ENCODE results near the gene PARD6G.

Gene PARD6G

DNA sequence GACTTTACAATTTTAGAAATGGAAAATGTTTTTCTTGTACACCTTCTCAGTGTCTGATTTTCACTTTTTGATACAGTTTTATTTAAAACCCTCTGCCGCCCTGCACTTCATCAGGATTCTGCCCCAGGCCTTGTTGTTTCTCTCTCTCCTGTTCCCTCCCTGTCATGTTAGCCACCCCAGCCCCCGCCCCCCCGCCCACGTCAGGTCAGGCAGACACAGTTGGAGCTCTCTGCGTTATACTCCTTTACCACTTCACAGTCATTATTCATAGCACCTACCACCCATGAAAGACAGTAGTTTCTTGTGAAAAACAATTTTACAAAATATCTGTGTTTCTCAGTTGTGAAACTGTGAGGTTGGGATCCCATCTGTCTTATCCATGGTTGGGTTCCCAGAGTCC is 116.8 kb downstream of the PARD6G start:
- H3K4me1 Mint-ChIP-seq, result peaks cover 19% of the 10 kb centered on the region
- no peak for ATAC-seq (ENCODE audit: low read depth)
- no peaks in the 10 kb centered on the region for H3K27me3 Mint-ChIP-seq
- H3K9me3 Mint-ChIP-seq, result peaks cover 3% of the 10 kb centered on the region
- H3K27ac Mint-ChIP-seq, result no peak overlapping the region
- peaks cover 33% of the 10 kb centered on the region for H3K36me3 Mint-ChIP-seq
- DNase-seq (ENCODE audit: low spot score in 2 of 2), result no peak
- no peak overlapping the region for H3K4me3 Mint-ChIP-seq

GRCh38 chr18:80129672-80130367 is 117.5 kb downstream of the PARD6G start:
- no peak for DNase-seq (ENCODE audit: low spot score in 2 of 2)
- Mint-ChIP-seq H3K27ac (no peak overlapping the region), H3K36me3 (peaks cover 32% of the 10 kb centered on the region), H3K9me3 (peaks cover 3% of the 10 kb centered on the region), H3K27me3 (no peaks in the 10 kb centered on the region), H3K4me1 (peaks cover 19% of the 10 kb centered on the region), H3K4me3 (no peak overlapping the region)
- ATAC-seq (ENCODE audit: low read depth), result no peak

- no peak overlapping the region for H3K27ac Mint-ChIP-seq
- DNase-seq (ENCODE audit: low spot score in 2 of 2) (no peak), ATAC-seq (ENCODE audit: low read depth) (no peak)
- no peak overlapping the region for H3K4me3 Mint-ChIP-seq
- peaks cover 16% of the 10 kb centered on the region for H3K36me3 Mint-ChIP-seq
- peaks cover 17% of the 10 kb centered on the region for H3K4me1 Mint-ChIP-seq
- no peaks in the 10 kb centered on the region for H3K27me3 Mint-ChIP-seq
- peaks cover 3% of the 10 kb centered on the region for H3K9me3 Mint-ChIP-seq
Measured at GRCh38 chr18:80127635-80128034, 119.7 kb downstream of the PARD6G start.

GRCh38 chr18:80126797-80127196 is 120.5 kb downstream of the PARD6G start:
- ATAC-seq (ENCODE audit: low read depth) (no peak), DNase-seq (ENCODE audit: low spot score in 2 of 2) (no peak)
- H3K9me3 Mint-ChIP-seq, result peaks cover 3% of the 10 kb centered on the region
- H3K4me1 Mint-ChIP-seq, result peaks cover 16% of the 10 kb centered on the region
- H3K4me3 Mint-ChIP-seq, result no peak overlapping the region
- no peak overlapping the region for H3K27ac Mint-ChIP-seq
- no peaks in the 10 kb centered on the region for H3K27me3 Mint-ChIP-seq
- H3K36me3 Mint-ChIP-seq, result peaks cover 18% of the 10 kb centered on the region

GRCh38 chr18:80124131-80124530 is 123.2 kb downstream of the PARD6G start:
- peaks cover 25% of the 10 kb centered on the region for H3K36me3 Mint-ChIP-seq
- H3K4me1 Mint-ChIP-seq, result peaks cover 11% of the 10 kb centered on the region
- H3K9me3 Mint-ChIP-seq, result peaks cover 3% of the 10 kb centered on the region
- ATAC-seq (ENCODE audit: low read depth), result no peak
- no peak for DNase-seq (ENCODE audit: low spot score in 2 of 2)
- H3K4me3 Mint-ChIP-seq, result no peak overlapping the region
- no peaks in the 10 kb centered on the region for H3K27me3 Mint-ChIP-seq
- H3K27ac Mint-ChIP-seq, result no peak overlapping the region

DNA sequence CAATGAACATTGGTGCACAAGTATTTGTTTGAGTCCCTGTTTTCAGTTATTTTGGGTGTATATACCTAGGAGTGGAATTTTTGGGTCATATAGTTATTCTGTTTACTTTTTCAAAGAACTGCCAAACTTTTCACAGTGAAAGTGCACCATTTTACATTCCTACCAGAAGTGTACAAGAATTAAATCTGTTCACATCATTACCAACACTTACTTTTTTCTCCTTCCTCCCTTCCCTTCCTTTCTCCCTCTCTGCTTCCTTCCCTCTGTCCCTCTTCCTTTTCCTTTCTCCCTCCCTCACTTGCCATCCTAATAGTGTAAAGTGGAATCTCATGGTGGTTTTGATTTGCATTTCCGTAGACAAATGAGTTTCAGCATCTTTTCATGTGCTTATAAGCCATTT is 126.4 kb downstream of the PARD6G start:
- DNase-seq (ENCODE audit: low spot score in 2 of 2) (no peak), ATAC-seq (ENCODE audit: low read depth) (no peak)
- Mint-ChIP-seq H3K36me3 (peaks cover 25% of the 10 kb centered on the region), H3K27ac (no peak overlapping the region), H3K27me3 (no peaks in the 10 kb centered on the region), H3K4me1 (peaks cover 4% of the 10 kb centered on the region), H3K9me3 (no peaks in the 10 kb centered on the region), H3K4me3 (no peak overlapping the region)

DNA sequence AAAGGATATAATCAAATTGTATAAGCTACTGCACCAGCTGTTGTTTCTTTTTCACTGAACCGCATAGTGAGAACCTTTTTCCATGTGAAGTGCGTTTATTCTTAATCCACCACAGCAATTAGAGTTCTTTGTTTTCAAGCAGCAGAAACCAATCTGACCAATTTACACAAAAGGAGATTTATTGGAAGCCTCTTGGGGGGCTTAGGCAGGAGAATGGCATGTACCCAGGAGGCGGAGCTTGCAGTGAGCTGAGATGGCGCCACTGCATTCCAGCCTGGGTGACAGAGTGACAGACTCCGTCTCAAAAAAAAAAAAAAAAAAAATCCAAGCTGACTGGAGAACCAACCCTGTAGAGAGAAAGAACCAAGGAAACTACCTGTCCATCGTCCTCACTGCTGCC is 128.2 kb downstream of the PARD6G start:
- DNase-seq (ENCODE audit: low spot score in 2 of 2), result no peak
- no peaks in the 10 kb centered on the region for H3K27me3 Mint-ChIP-seq
- H3K27ac Mint-ChIP-seq, result no peak overlapping the region
- ATAC-seq (ENCODE audit: low read depth), result no peak
- no peaks in the 10 kb centered on the region for H3K9me3 Mint-ChIP-seq
- peaks cover 25% of the 10 kb centered on the region for H3K36me3 Mint-ChIP-seq
- no peak overlapping the region for H3K4me3 Mint-ChIP-seq
- H3K4me1 Mint-ChIP-seq, result peaks cover 15% of the 10 kb centered on the region

GRCh38 chr18:80115035-80115434 is 132.3 kb downstream of the PARD6G start:
- DNase-seq (ENCODE audit: low spot score in 2 of 2), result no peak
- H3K4me3 Mint-ChIP-seq, result no peak overlapping the region
- H3K27ac Mint-ChIP-seq, result no peak overlapping the region
- peaks cover 16% of the 10 kb centered on the region for H3K36me3 Mint-ChIP-seq
- ATAC-seq (ENCODE audit: low read depth), result peak; percentile 54
- H3K27me3 Mint-ChIP-seq, result no peaks in the 10 kb centered on the region
- no peaks in the 10 kb centered on the region for H3K9me3 Mint-ChIP-seq
- H3K4me1 Mint-ChIP-seq, result peaks cover 23% of the 10 kb centered on the region

DNA sequence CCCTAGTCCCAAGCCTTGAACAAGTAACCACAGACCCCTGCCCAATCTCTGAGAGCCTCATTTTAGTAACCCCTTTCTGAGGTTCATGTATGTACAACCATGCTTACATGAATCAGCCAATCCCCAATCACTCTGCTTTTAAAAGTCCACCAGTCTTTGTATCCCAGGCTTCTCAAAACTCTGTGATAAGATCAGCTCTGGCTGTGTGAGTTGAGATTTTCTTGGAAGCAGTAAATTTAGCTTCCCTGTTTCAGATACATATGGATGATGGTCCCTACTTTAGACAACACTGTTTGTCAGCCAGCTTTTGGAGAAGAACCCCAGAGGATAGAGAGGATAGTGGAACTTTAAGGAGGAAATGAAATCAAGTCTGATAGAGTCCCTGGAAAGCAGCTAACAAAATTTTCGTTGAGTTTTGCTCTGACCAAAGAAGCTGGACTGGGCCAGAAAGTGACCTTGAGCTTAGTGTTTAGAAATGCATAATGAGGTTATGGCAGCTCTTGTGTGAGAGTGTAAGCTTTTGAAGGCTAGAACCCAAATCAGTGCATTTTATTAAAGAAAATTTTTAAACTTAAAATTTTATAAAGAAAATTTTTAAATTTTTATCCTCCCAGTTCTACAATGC is 134.6 kb downstream of the PARD6G start:
- Mint-ChIP-seq H3K36me3 (peaks cover 7% of the 10 kb centered on the region), H3K27me3 (no peaks in the 10 kb centered on the region), H3K4me3 (no peak overlapping the region), H3K27ac (no peak overlapping the region), H3K9me3 (peaks cover 2% of the 10 kb centered on the region), H3K4me1 (peaks cover 27% of the 10 kb centered on the region)
- ATAC-seq (ENCODE audit: low read depth) (no peak), DNase-seq (ENCODE audit: low spot score in 2 of 2) (no peak)

DNA sequence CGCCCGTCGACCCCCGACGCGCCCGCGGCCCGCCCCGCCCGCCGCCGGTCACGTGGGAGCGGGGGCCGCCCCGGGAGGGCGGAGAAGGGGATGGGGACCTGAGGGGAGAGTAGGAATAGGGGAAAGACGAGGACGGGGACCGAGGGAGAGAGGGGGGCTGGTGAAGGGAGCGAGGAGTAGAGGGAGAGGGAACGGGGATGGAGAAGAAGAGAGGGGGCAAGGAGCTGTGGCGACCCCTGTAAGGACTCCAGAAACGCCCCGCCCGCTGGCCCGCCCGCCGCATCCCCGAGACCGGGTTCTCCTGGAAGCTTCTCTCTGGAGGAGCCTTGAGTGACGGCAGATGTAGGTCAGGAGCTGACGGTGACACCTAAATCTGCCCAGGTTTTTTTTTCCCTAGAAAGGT is 137.6 kb downstream of the PARD6G start:
- Mint-ChIP-seq H3K4me3 (peak overlapping the region; percentile 86), H3K9me3 (peaks cover 2% of the 10 kb centered on the region), H3K27me3 (no peaks in the 10 kb centered on the region), H3K27ac (peak overlapping the region; percentile 93), H3K4me1 (peaks cover 47% of the 10 kb centered on the region), H3K36me3 (peaks cover 5% of the 10 kb centered on the region)
- DNase-seq (ENCODE audit: low spot score in 2 of 2) (peak in 1 of 2 donors; percentile 23), ATAC-seq (ENCODE audit: low read depth) (no peak)

DNA sequence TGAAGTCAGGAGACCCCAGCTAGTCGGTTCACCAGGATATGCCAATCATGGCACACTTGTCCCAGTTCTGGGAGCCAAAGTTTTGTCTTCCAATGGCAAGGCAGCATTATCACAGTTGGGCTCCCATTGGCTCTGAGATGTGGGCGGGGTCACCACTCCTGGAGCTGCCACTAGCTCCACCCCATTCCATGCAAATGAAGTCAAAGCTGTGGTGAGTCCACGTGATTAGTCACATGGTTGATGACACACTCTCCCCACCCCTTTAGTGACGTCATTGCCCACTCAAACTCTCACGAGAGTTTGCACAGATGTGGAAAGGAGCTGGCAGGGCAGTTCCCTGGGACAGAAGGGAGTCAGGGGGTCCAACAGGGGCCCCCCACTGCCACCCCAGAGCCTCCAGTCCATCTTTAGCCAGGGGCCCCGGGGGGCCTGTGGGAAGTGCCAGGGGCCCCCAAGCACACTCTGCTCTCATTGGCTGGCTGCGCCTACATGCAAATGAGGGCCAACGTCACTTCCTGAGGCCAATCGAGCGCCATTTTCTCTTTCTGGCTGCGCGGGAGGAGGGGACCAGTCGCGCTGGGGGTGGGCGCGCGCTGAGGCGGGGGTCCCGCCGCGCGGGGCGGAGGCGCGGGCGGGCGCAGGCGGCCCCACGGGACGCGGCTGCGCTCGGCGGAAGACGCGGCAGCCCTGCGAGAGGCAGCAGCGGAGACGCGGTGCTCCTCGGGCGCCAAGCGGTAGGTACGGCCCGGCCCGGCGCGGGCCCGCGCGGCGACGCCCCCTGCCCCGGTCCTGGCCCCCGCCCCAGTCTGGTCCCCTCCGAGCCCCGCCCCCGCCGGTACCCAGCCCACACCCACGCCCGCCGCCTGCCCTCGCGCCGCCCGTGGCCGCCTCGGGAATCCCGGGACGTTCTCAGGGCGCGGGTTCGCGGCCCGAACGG is 138.3 kb downstream of the PARD6G start, which contains the start of gene ADNP2:
TSS of gene ADNP2 (plus strand) at position 524 of the 937 bp plus-strand sequence. CDS start 8,281 bp downstream, outside the sequence.
- ATAC-seq (ENCODE audit: low read depth) (peak; percentile 77), DNase-seq (ENCODE audit: low spot score in 2 of 2) (peak; percentile 92)
- peaks cover 2% of the 10 kb centered on the region for H3K9me3 Mint-ChIP-seq
- no peaks in the 10 kb centered on the region for H3K27me3 Mint-ChIP-seq
- peak within 1 kb of the TSS; percentile 86 for H3K4me3 Mint-ChIP-seq
- H3K27ac Mint-ChIP-seq, result peak within 1 kb of the TSS; percentile 93
- peaks cover 45% of the 10 kb centered on the region for H3K4me1 Mint-ChIP-seq
- peaks cover 5% of the 10 kb centered on the region for H3K36me3 Mint-ChIP-seq

DNA sequence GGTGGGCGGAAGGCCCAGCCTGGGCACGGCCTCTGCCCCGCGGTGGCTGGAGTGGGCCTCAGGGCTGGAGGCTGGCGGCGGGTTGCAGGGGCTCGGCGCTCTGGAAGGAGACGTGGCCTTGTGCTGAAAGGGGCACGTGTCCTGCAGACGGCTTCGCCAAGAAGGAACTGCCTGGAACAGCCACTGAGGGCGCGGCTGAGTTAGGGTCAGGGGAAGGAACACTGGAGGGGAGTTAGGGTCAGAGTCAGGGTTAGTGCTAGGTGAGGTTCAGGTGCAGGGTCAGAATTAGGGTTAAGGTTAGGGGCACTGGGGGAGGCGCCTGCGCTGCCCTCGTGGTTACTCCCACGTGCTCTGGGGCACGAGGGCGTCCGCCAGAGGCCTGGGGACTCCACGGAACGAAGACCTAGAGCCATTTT is 139.2 kb downstream of the PARD6G start:
- Mint-ChIP-seq H3K9me3 (peaks cover 2% of the 10 kb centered on the region), H3K27me3 (no peaks in the 10 kb centered on the region), H3K4me3 (peak overlapping the region; percentile 54), H3K36me3 (peaks cover 2% of the 10 kb centered on the region), H3K27ac (peak overlapping the region; percentile 93), H3K4me1 (peaks cover 40% of the 10 kb centered on the region)
- DNase-seq (ENCODE audit: low spot score in 2 of 2) (no peak), ATAC-seq (ENCODE audit: low read depth) (no peak)

DNA sequence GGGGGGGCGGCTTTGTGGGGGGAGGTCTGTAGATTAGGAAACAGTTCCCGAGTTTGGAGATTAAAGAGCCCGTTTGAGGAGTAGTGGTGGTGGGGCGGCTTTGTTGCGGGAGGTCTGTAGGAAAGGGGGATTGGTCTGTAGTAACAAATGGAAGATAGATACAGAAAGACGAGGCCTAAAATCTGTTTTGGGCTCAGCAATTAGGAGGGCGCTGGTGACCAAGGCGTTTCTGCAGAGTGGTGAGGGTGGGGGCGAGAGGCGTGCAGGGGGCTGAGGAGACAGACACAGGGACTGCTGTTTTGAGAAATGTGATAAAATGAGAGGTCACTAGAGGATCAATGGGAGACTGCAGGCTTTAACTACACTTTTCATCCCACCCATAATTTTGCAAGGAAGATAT is 139.9 kb downstream of the PARD6G start:
- H3K4me3 Mint-ChIP-seq, result no peak overlapping the region
- H3K4me1 Mint-ChIP-seq, result peaks cover 40% of the 10 kb centered on the region
- no peaks in the 10 kb centered on the region for H3K27me3 Mint-ChIP-seq
- no peak for DNase-seq (ENCODE audit: low spot score in 2 of 2)
- peaks cover 2% of the 10 kb centered on the region for H3K9me3 Mint-ChIP-seq
- H3K27ac Mint-ChIP-seq, result peak overlapping the region; percentile 93
- ATAC-seq (ENCODE audit: low read depth), result no peak
- peaks cover 2% of the 10 kb centered on the region for H3K36me3 Mint-ChIP-seq

Measured in memory B cell (primary cell).